Right lobe of liver (tissue), 4 donors: ENCODE measurements around the gene PRR29.

Source experiments
- CTCF ChIP-seq, 4 donors: fragments of 200-600 bp in 3 of 4; fragments of 450-650 bp in 1 of 4; IDR thresholded peaks; one replicate each; pipeline versions ENCODE4 v1.5.1 to v1.8.0; 2016 to 2022; ENCODE audit warnings: antibody characterized with exemption in 4 of 4, mild to moderate bottlenecking in 2 of 4
- POLR2A ChIP-seq: fragments of 450-650 bp; IDR thresholded peaks from one replicate; pipeline ENCODE4 v1.6.1; 2017; ENCODE audit warnings: antibody characterized with exemption, mild to moderate bottlenecking
- donor health status: DM: no; HTN: no; CAD: no.
- donor health status: DM: no; HTN: no; CAD: no.
- donor health status: DM: no; HTN: yes; CAD: no.

- no peak for TF ChIP-seq CTCF (IDR thresholded peaks at IDR 0.05)
- no peak for TF ChIP-seq POLR2A
These were observed 43.8 kb downstream of the PRR29 start for GRCh38 chr17:64041912-64042311.
